Skeletal muscle satellite cell (primary cell): Measurements from ENCODE around the gene GFER. TPM values are rescaled to one million over a fixed set of nuclear protein-coding genes. Genes with fewer than 3 reads are reported as not detected.
"Not testable (repeated sequence)": the region's sequence is repeated elsewhere in the genome, so short reads cannot be mapped to it uniquely, and the experiment has no call there.

Experiments
- H3K27me3 ChIP-seq: 2 replicates; pipeline ENCODE4 v1.7.0; 2013; ENCODE audit warnings: low read length; ENCODE audit not compliant: control insufficient read depth, insufficient read depth
- H3K36me3 ChIP-seq: 2 replicates; pipeline ENCODE4 v1.7.0; 2013; ENCODE audit warnings: mild to moderate bottlenecking, control low read depth, low read length; ENCODE audit not compliant: insufficient read depth
- H3K4me1 ChIP-seq: 2 replicates; pipeline ENCODE4 v1.7.0; 2013; ENCODE audit warnings: low read length; ENCODE audit not compliant: control insufficient read depth, insufficient read depth
- H3K4me2 ChIP-seq: 2 replicates; pipeline ENCODE4 v1.7.0; 2013; ENCODE audit warnings: mild to moderate bottlenecking, low read length
- H3K4me3 ChIP-seq: 2 replicates; pipeline ENCODE4 v1.7.0; 2013; ENCODE audit warnings: low read length
- H3K9ac ChIP-seq: 2 replicates; pipeline ENCODE4 v1.7.0; 2013; ENCODE audit warnings: mild to moderate bottlenecking, low read depth, low read length, moderate library complexity
- H3K9me3 ChIP-seq: replicated peaks from 2 replicates; pipeline ENCODE4 v1.7.0; 2013; ENCODE audit warnings: mild to moderate bottlenecking, control low read depth, low read length
- total RNA-seq: library from RNA; depleted of rRNA; stranded (reverse); fragments of >200 nt; gene quantifications from 2 replicates; pipeline ENCODE4 v1.2.3, GENCODE V29; 2012; rRNA removed

Gene GFER
- total RNA-seq = 10.1 and 13.1 TPM in 2 replicates

DNA sequence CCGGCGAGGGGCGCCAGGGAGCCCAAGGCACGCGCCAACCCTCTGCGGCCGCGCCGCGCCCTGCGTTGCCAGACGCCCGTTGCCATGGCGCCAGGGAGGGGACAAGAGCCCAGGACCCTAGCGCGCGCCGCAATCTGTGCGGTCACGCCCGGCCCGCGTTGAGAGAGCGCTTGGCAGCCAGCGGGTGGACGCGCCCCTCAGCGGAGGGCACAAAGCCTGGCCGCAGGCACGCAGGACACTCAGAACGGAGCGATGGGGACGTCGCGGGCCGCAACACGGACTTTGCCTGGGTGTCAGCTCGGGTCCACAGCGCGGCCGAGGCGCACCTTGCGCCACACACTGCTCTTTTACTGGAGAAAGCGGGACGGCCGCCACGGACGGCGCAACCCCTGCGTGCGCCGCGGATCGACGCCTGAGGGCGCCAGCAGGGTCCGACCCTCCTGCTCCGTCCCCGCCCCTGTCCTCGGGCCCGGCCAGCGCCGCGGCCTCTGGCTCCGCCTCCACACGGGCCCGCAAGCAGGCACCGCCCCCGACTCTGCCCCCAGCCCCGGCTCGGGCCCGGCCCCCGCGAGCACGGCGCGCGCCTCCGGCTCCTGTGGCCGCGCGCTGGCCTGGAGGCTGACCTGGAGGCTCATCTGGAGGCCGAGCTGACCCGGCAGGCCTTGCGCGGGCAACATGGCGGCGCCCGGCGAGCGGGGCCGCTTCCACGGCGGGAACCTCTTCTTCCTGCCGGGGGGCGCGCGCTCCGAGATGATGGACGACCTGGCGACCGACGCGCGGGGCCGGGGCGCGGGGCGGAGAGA is at the start of gene GFER:
GFER (plus strand) TSS at position 650 of the 803 bp plus-strand sequence; CDS start at position 676, 26 bp downstream.
- H3K27me3 ChIP-seq = peaks cover 34% of the 10 kb centered on the region
- peak within 1 kb of the TSS; percentile 96 for H3K4me2 ChIP-seq
- H3K36me3 ChIP-seq = peaks cover 19% of the 10 kb centered on the region
- peak within 1 kb of the TSS; percentile 87 for H3K4me3 ChIP-seq
- H3K9me3 ChIP-seq = no peaks in the 10 kb centered on the region
- H3K4me1 ChIP-seq = peaks cover 22% of the 10 kb centered on the region
- peak within 1 kb of the TSS; percentile 85 for H3K9ac ChIP-seq

- peaks cover 25% of the 10 kb centered on the region for H3K36me3 ChIP-seq
- peaks cover 3% of the 10 kb centered on the region for H3K27me3 ChIP-seq
- H3K4me1 ChIP-seq = peaks cover 8% of the 10 kb centered on the region
- no peak overlapping the region for H3K9ac ChIP-seq
- no peak overlapping the region for H3K4me2 ChIP-seq
- H3K9me3 ChIP-seq = no peaks in the 10 kb centered on the region
- H3K4me3 ChIP-seq = no peak overlapping the region
These were observed 47.0 kb upstream of the GFER start for GRCh38 chr16:1936945-1937479.

DNA sequence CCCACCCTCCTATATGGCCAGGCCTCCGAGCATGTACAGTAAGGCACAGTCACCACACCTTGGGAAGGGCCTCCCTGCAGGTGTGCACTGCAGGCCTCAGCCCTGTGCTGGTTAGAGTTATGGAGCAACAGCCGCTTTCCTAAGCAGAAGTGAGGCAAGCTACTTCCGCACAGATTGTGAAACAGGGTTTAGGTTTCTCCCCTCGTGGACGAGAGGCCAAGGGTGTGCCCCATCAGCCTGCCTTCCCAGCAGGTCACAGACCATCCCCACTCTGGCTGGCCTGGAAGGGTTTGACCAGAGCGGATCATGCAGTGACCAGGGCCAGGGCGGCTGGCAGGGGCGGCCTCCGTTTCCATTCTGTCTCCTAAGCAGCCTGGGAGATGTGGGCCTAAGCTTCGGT is 45.7 kb upstream of the GFER start:
- no peaks in the 10 kb centered on the region for H3K9me3 ChIP-seq
- peaks cover 16% of the 10 kb centered on the region for H3K4me1 ChIP-seq
- H3K4me2 ChIP-seq = no peak overlapping the region
- peaks cover 3% of the 10 kb centered on the region for H3K27me3 ChIP-seq
- no peak overlapping the region for H3K9ac ChIP-seq
- peaks cover 25% of the 10 kb centered on the region for H3K36me3 ChIP-seq
- no peak overlapping the region for H3K4me3 ChIP-seq

- Histone ChIP-seq H3K9me3 (no peaks in the 10 kb centered on the region), H3K4me3 (no peak overlapping the region), H3K27me3 (no peaks in the 10 kb centered on the region), H3K4me2 (no peak overlapping the region), H3K36me3 (peaks cover 25% of the 10 kb centered on the region), H3K4me1 (peaks cover 22% of the 10 kb centered on the region), H3K9ac (no peak overlapping the region)
These were observed 45.1 kb upstream of the GFER start for GRCh38 chr16:1938910-1939309.

DNA sequence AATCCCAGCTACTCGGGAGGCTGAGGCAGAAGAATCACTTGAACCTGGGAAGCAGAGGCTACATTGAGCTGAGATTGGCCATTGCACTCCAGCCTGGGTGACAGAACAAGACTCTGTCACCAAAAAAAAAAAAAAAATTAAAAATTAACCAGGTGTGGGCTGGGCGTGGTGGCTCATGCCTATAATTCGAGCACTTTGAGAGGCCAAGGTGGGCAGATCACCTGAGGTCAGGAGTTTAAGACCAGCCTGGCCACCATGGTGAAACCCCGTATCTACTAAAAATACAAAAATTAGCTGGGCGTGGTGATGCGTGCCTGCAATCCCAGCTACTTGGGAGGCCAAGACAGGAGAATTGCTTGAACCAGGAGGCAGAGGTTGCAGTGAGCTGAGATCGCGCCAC is 44.2 kb upstream of the GFER start:
- peaks cover 25% of the 10 kb centered on the region for H3K36me3 ChIP-seq
- not testable (repeated sequence) for H3K9me3 ChIP-seq, H3K4me3 ChIP-seq, H3K27me3 ChIP-seq, H3K9ac ChIP-seq, H3K4me2 ChIP-seq
- H3K4me1 ChIP-seq = peaks cover 25% of the 10 kb centered on the region

DNA sequence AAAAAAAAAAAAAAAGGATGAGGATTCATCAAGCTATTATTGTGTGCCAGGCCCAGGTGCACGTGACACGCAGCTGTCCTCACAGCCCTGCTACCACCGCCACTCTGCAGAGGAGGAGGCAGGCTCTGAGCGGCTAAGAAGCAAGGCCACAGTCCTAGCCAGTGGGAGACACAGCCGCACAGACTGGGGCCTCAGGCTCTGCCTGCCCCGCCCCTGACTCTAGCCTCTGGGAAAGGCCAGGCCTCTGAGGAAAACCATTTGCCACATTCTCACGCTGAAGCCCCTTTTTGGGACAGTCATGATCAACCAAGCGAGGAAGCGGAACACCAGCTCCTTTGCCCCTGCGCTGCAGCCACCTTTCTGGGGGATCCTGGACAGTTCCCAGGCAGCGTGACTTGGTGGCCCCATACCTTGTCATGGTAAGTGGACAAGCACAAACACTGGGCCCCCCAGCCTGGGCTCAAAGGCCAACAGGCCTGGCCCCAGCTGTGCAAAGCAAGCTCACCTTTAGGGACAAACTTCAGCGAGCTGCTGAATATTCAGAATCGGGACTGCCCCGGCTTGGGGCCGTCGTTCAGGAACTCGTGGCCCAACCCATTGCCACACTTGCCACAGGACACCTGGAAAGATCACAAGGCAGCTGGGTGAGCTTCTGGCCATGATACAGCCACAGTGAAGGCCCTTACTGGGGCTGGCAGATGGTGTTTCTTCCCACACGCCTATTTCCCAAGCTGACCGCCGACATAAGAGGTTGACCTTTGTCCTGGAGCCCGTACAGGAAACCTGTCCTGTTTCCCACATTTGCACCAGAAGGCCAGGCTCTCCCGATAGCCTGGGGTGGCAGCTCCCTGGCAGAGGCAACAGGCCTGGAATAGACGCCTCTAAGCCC is 43.5 kb upstream of the GFER start:
- Histone ChIP-seq H3K27me3 (no peaks in the 10 kb centered on the region), H3K36me3 (peaks cover 25% of the 10 kb centered on the region), H3K4me2 (no peak overlapping the region), H3K9ac (no peak overlapping the region), H3K9me3 (no peaks in the 10 kb centered on the region), H3K4me1 (peaks cover 23% of the 10 kb centered on the region), H3K4me3 (no peak overlapping the region)

DNA sequence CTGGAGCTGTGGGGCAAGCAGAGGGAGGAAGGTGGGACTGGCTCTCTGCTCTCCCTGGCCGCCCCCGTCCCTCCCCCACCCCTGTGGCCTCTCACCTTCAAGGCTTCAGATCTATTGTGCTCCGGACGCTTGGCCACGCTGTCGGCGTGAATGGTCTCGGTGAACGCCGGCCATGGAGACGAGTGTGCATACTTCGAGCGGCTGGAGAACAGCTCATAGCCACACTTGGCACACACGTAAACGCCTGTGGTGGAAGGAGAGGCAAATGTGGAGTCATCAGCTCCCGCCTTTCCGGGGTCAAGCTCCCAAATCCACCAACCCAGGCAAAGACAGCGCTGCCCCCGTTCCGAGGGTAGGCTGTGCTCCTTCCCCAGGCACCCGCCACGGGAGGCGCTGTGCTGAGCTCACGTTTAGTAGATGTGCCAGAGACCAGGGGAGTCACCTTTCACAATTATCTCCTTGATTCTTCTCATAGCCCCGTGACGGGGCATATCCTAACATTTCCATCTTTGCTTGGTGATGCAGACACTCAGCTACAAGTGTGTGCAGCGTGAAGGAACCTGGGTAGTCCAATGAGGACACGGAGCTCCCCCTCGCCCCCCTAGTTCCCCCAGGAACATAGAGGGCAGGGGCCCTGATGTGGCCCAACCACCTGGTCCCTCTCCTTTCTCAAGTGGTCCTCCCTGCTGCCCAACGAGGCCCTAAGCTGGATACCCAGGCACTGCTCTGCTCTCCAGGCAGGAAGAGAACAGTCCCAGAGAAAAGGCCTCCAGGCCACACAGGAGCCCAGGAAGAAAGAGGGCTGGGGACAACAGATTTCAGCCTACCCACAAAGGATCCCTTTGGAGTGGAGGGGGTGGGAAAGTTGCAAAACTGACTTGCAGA is 42.6 kb upstream of the GFER start:
- peaks cover 25% of the 10 kb centered on the region for H3K36me3 ChIP-seq
- no peaks in the 10 kb centered on the region for H3K9me3 ChIP-seq
- H3K9ac ChIP-seq = peak overlapping the region; percentile 87
- H3K27me3 ChIP-seq = no peaks in the 10 kb centered on the region
- H3K4me1 ChIP-seq = peaks cover 22% of the 10 kb centered on the region
- H3K4me2 ChIP-seq = peak overlapping the region; percentile 95
- H3K4me3 ChIP-seq = peak overlapping the region; percentile 93

DNA sequence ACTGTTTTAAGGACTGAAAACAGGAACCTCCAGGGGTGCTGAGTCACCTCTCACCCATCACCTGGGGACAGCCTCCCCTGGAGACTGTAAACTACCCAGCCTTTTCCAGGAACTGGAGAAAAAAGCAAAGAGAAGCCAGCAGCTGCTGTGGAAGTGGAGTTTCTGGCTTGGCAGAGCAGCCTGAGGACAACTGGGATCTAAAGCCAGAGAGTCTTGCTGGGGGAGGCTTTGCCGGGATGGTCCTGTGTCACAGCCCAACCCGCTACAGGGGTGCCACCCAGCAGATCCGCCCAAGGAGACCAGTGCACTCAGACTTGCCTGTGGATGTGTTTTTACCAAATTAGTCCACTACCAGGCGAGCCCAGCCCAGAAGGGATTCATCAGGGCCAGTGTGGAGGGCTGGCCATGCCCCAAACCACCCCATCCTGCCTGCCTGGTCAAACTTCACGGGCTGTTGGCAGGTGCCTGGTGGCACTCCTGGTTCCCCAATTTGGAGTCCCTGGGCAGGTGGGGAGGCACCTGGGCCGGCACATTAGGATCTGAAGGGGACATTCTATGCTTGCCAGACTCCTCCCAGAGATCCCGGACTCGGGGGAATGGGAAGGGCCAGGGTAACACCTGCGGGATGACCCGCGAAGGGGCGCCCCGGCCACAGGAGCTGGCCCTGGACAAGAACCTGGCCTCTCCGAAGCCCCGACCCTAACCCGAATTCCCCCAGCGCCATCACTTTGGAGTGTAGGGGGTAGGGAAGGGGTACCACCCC is 41.8 kb upstream of the GFER start:
- H3K9ac ChIP-seq = peak overlapping the region; percentile 87
- H3K27me3 ChIP-seq = no peaks in the 10 kb centered on the region
- peak overlapping the region; percentile 93 for H3K4me3 ChIP-seq
- peak overlapping the region; percentile 95 for H3K4me2 ChIP-seq
- H3K4me1 ChIP-seq = peaks cover 22% of the 10 kb centered on the region
- peaks cover 25% of the 10 kb centered on the region for H3K36me3 ChIP-seq
- H3K9me3 ChIP-seq = no peaks in the 10 kb centered on the region

- H3K9ac ChIP-seq = peak within 1 kb of the TSS; percentile 87
- H3K36me3 ChIP-seq = peaks cover 22% of the 10 kb centered on the region
- H3K4me3 ChIP-seq = peak within 1 kb of the TSS; percentile 93
- no peaks in the 10 kb centered on the region for H3K27me3 ChIP-seq
- H3K4me2 ChIP-seq = peak within 1 kb of the TSS; percentile 95
- peaks cover 22% of the 10 kb centered on the region for H3K4me1 ChIP-seq
- H3K9me3 ChIP-seq = no peaks in the 10 kb centered on the region
These were observed 40.9 kb upstream of the GFER start, which contains the start of gene MSRB1 for GRCh38 chr16:1942810-1943726. TSS of gene MSRB1 (minus strand) at chr16:1943199. CDS start at chr16:1943156, 43 bp downstream.
